Measurements from ENCODE around the gene CEP295NL.
"Not testable (repeated sequence)": the region's sequence is repeated elsewhere in the genome, so short reads cannot be mapped to it uniquely, and the experiment has no call there.

CEP295NL gene

DNA sequence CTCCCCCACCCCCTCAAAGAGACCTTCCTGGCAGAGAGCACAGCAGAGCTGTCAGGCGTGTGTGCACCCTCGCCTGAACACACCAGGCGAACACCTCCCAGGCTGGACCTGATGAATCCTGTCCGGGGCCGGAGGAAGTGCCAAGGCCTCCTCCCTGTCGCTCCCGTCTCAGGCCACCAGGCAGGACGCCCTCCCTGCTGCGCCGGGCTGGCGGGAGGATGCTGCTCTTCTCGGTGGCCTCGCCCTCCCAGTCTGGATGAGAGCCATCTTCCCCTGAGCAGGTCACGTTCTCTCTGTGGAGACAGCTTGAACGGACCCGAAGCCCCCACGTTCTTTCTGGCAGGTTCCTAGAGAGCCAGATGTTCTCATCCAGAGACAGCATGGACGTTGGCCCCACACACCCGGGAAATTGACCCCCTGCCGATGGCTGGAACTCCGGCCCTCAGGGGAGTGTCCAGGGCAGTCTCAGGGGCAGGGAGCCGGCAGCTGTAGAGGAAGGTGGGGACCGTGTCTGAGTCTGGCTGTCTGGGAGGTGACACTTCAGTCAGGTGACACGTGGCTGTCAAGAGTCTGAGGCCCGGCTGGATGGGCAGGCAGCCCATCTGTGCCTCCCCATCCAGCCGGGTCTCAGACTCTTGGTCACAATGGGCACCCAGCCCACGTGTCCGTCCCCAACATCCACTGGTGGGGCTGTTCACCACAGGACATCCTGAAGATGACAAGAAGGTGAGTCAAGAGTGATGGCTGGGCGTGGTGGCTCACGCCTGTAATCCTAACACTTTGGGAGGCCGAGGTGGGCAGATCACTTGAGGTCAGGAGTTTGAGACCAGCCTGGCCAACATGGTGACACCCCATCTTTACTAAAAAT, 27.1 kb upstream of the CEP295NL start:
- no peak for DNase-seq (ENCODE audit: low spot score)

DNA sequence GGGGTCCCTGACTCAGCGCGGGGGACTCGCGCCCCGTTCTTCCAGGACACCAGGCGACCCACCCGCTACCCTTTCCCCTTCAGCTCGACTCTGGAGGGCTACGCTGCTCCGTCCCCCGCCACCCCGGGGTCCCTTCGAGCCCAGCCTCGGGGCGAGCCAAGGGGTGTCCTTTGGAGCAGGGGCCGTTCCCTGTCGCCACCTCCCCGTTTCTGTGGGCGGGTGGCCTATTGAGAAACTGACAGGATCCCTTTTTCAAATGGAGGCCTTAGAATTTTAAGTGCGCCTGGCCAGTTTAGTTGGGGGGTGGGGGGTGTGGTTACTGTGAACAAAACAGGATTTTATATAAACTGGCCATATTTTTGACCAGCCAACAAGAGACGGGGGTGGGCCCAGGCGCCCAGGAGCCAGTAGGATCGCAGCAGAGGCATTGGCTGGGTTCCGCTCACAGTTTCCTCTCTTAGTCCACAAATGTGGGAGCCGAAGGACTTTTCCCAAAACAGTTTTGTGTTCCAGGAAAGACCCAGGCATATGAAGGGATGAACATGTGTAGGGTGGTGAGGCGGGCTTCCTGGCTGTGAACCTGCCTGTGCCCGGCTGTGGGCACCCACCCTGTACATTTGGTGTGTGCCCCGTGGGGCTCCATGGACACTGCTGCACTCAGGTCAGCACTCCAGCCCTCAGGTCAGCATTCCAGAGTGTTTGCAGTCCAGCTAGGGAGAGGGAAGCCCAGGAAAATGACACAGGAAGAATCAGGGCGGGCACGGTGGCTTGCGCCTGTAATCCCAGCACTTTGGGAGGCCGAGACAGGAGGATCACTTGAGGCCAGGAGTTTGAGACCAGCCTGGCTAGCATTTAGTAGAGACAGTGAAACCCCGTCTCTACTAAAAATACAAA, 22.9 kb upstream of the CEP295NL start:
- DNase-seq (ENCODE audit: low spot score) = no peak

DNA sequence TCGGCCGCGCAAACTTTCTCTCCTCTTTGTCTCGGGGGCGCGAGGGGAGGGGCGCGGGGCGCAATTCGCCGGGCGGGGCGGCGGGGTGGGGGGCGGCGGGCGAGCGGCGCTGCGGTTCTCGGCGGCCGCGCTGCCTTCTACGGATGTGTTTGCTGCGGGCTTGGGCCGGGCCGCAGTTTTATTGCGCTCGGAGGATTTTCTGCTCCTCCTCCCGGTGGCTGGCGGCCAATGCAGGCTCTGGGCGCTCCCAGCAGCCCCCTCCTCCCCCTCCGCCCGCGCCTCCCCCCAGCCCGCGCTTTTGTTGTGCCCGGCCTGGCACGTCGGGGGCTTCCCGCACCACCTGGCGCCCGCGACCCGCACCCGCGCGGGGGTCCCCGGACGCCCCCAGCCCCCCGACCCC, 22.2 kb upstream of the CEP295NL start, which contains the start of gene TIMP2:
Gene TIMP2, minus strand, starts transcription at position 154 of the 400 bp plus-strand sequence. CDS start 299 bp downstream, outside the sequence.
- peak; percentile 95 for DNase-seq (ENCODE audit: low spot score)

DNA sequence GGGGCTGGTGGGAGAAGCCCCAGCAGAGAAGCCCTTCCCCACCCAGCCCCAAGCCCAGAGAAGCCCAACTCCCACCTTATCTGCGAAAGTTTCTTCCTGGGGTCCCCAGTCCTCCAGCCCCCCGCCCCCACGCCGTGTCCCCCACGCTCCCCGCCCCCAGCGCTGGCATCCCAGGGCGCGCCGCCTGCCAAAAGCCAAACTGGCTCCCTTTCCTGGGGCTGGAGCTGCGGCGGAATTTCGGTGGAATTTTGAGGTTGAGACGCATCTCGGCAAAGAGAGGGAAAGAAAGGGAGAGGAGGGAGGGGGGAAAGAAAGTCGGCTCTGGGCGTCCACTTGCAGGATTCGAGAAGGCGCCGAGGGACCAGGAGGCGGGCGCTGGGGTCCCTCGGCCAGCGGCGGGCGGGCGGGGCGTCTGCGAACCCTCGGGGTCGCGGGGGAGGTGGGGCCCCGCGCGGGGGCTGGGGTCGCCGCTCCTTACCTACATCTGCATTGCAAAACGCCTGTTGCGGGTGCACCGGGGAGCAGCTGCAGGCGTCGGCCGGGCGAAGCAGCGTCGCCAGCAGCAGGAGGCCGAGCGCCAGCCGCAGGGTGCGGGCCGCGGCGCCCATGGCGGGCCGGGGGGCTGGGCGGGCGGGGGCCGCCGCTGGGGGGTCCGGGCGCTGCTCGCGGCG, 21.6 kb upstream of the CEP295NL start:
- peak; percentile 79 for DNase-seq (ENCODE audit: low spot score)

DNA sequence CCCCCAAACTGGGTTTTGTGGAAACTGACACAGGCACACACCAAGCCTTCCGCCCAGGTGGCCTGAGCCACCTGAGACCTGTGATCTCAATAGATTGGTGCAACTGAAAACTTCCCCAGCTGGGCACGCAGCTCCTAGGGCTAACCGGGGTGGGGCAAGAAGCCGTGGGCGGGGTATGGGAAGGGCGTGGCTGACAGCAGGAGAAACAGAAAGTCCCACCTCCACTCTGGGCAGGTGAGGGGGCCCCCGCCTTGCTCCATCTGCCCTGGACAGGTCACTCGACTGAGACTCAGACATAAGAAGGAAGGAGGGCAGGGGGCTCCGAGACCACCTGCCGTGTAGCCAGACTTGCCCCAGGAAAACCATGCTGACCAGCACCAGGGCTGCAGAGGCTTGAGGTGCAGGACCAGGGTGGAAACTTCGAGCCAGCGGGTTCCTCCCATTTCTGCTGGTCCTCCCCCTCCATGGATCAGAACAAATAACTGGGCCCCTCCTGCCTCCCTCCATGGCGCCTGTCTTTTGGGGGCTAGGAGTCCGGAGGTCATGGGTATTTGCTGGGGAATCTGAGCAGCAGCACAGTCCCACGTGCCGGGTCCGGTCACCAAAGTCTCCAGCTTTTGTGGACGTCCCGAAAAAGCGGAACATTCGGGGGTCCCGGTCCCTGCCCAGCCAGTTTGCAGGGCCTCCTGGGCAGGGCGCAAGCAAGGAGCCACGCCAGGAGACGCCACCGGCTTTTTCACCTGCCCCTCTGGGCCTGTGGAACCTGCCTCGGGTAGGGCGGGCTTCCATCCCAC, 20.9 kb upstream of the CEP295NL start:
- DNase-seq (ENCODE audit: low spot score) = peak; percentile 71

DNA sequence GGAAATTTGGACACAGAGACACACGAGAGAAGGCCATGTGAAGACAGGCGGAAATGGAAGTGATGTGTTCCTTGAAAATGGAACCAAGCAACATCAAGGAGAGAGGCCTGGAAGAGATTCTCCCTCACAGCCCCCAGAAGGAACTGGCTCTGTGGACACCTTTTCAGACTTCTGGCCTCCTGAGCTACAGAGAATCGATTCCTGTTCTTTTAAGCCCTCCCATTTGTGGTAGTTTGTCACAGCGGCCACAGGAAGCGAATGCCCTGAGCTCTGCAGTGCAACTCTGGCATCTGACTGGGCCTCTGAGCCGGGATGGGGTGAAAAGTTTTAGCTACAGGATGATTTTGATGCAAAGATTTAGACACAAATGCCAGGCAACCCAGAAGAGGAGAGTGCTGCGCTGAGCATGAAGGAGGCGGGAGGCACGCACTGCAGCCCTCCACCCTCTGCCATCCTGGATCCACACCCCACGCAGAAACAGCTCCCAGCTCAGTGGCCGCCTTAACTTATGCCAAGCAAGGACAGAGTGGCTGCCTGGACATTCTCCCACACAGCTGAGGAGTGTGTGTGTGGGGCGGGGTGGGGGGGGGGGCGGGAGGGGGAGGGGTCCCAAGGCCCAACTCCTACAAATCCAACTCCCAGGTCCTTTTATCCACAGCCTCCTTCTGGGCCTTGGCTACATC, 20.0 kb upstream of the CEP295NL start:
- no peak for DNase-seq (ENCODE audit: low spot score)

DNA sequence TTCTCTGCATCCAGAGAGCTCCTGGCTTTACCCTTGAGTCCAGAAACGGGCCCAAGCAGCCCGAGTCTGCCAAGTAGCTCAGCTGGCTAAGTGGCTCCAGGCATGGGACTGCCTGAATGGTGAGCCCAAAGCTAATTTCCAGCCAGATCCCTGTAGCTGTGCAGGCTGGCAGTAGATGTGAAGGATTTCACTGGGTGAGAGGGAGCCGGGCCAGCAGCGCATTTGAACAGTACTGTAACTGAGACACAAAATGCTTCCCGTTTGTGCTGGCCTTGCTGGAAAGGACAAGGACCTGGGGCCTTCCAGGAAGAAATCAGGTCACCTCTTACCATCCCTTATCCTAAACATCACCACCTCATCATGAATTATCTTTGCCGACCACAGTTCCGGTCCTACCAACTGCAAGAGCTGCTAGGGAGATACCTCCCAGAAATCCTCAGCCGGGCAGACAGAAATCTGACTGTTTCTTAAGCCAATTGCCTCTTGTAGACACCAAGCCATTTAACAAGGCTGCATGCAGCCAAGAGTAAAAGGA, 18.5 kb upstream of the CEP295NL start:
- no peak for DNase-seq (ENCODE audit: low spot score)

DNA sequence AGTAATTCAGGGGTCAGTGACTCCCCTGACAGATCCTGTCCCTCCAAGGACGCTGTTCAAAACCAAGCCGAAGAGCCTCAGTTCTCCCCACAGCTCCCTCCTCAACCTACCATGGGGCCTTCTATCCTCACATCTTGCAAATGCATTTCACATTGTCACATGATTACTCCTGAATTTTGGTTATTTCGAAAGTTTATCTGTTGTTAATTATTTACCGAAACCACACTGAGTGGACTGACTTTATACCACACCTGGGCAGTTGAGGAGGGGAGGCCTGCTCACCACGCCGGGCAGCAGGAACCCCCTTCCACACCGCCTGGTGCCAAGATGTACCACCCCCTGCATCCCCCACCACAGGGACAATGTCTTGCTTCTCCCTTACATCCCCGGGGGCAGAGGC, 17.5 kb upstream of the CEP295NL start:
- DNase-seq (ENCODE audit: low spot score) = no peak

DNA sequence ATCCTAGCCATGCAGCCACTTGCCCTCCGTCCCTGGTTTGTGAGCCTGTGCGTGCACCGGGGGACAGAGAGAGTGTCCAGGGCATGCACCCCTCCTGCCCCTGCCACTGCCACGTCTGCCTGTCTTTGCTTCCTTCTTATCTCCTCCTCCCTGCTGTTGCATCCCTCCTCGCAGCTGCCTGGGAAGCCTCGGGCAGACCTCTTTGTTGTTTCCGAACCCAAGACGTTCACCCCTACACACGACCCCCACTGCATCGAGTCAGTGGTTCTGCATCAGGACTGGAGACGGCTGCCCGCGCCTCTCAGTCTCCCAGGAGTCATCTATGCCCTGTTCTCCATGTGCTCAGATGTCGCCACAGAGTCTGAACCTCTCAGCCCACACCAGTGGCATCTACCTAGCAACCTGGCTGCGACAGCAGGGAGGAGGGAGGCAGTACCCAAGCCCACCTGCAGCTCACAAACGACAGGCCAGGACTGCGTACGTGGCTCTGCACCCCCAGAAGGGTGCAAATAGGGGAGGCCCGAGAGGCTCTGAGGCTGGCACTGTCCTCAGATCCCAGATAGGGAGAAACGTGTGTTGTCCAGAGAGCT, 17.0 kb upstream of the CEP295NL start:
- DNase-seq (ENCODE audit: low spot score) = no peak

DNA sequence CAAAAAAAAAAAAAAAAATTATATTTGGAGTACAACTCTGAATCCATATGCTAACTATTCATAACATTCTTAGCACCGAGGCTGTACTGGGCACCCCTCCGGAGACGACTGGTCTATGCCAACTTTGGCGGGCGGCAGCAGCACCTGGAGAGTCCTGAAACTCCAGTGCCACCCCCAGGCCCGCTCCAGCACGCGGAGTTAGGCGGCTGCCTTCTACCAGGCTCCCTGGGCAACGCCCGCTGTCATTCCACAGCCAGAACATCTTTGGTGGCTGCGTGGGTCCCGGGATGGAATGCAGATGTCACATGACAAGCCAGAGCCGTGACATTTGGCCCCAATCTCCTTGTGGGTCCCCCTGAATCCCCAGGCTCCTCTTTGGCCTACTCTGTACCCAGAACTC, 16.0 kb upstream of the CEP295NL start:
- DNase-seq (ENCODE audit: low spot score) = no peak

DNA sequence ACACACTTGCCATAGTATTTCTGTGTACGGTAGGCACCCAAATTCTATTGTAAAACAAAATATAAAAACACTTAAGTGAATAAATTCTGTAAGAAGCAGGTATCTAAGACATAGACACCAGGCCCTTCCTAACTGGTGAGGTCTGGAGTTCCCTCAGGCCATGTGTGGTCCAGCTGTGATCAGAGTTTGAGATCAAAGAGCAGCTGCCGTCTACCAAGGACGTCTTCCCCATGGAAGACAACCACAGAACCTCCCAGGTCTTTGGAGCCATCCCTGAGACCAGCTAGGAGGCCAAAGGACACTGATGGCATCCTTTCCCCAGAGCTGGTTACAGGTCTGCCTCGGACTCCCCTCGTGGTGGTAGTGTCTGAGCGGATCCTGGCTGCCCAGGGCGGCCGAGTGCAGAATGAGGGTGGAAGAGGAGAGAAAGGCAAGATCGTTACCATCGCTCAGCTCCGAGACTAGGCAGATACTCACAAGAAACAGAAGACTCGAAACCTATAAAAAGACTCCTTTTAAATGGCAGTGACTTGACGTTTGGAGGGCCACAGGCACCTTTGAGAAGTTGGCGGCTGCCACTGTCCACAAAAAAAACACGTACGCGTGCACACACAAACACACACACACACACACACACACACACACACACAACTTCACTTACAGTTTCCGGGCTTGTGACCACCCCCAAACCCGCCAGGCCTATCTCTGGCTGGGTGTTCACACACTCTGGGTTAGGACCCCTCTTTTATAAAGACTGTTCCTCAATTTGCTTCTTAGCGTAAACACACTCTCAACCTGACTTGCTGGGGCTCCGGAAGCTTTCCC, 14.7 kb upstream of the CEP295NL start:
- DNase-seq (ENCODE audit: low spot score) = no peak

DNA sequence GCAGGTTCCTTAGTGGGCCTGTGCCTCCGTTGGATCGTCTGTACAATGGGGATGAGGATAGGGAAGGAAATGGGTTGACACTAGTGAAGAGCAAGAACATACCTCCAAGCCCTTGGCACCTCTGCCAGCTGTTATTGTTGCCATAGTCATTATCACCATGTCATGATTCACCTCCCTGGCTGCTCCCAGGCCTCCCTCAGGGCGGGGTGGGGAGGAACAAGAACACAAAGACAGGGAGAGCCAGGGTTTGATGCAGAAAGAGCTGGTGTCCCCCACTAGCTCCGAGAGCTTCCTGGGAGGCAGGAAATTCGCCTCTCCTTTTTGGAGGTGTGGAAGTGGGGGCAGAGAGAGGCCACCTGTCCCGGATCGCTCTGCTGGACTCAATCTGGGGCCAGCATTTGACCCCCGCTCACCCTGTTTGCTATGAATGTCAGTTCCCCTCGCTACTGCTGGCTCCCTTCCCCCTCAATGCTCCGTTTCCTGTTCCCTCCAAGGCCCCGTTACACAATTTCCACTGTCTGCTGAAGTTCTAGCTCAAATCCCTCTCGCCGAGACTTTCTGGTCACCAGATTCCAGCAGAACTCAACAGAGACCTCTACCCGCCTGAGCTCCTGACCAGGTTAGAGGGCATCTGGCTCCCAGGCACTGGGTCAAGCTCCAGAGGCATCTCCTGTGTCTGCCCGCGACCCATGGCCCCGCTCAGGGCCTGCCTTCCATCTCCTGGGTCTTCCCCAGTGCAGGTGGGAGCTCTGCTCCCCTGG, 13.1 kb upstream of the CEP295NL start:
- DNase-seq (ENCODE audit: low spot score) = no peak

DNA sequence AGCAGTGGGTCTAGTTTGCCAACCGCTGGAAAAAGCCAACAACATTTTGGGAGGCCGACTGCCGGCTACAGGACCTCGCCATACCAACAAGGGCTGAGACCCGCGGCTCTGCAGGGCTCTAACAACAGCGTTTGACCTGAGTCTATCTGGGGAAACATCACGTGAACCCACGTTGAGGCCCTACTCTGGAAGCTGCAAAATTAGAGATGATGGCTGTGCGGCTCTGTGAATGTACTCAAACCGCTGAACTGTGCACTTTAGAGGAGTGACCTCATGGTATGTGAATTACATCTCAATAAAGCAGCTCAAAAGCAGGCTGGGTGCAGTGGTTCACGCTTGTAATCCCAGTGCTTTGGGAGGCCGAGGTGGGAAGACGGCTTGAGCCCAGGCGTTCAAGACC, 10.1 kb upstream of the CEP295NL start:
- DNase-seq (ENCODE audit: low spot score) = no peak

DNA sequence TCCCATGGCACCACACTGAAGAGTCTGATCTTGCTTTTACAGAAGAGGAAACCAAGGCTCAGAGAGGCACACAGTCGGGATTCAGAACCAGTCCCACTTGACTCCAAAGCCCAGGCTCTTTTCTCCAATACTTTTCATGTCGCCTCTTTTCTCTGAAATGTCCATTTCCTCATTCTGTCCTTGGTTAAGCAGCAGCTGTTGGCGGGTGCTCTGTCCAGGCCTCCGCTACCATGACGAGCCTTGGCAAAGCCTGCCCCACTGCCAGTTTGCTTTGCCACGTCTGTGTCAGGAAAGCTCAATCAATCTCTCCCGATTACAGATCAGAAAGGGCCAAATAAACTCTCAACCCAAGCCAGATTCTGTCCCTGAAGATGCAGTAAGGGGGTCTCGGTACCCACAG, 9.1 kb upstream of the CEP295NL start:
- DNase-seq (ENCODE audit: low spot score) = no peak

DNA sequence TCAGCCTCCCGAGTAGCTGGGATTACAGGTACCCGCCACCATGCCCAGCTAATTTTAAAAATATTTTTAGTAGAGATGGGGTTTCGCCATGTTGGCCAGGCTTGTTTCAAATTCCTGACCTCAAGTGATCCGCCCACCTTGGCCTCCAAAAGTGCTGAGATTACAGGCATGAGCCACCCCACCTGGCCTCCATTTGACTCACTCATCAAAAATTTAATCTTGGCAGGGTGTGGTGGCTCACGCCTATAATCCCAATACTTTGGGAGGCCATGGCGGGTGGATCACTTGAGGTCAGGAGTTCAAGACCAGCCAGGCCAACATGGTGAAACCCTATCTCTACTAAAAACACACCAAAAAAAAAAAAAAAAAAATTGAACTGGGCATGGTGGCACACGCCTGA, 8.5 kb upstream of the CEP295NL start:
- DNase-seq (ENCODE audit: low spot score) = not testable (repeated sequence)

DNA sequence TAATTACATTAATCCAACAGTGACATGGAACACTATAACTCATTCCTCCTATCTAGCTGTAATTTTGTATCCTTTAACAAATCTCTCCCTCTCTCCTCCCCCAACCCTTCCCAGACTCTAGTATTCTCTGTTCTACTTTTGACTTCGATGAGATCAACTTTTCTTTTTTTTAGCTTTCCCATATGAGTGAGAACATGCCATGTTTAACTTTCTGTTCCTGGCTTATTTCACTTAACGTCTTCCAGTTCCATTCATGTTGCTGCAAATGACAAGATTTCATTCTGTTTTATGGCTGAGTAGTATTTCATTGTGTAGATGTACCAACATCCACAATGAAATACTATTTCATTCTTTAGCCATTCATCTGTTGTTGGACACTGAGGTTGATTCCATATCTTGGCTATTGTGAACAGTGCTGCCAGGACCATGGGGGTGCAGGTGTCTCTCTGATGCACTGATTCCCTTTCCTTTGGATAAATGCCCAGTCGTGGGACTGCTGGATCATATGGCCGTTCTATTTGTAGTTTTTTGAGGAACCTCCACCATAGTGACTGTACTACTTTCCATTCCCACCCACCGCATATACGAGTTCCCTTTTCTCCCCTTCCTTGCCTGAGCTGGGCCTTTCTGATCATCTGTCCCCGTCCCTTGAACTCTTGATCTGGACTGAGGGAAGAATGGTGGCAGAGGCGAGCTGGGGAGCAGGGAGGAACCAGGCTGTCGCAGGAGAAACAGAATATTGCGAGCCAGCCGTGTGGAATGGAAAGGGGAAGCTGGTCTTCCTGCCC, 7.7 kb upstream of the CEP295NL start:
- DNase-seq (ENCODE audit: low spot score) = no peak

DNA sequence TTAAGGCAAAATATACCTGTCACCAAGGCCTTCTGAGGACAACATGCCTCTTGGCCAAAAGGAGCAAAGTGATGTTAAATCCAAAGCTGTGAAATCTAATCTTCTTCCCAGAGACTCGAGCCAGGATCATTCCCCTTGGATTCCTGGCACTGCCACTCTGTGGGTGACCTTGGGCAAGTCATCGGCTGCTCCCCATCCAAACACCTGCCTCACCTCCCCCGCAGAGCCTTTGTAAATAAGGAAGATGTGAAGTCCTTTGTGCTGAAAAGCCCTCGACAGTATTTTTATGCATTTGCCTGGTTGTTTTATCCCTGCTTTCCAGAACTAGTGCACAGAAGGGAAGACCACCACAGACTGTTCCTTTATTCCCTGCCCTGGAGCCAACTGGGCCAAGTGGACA, 5.4 kb upstream of the CEP295NL start:
- no peak for DNase-seq (ENCODE audit: low spot score)

DNA sequence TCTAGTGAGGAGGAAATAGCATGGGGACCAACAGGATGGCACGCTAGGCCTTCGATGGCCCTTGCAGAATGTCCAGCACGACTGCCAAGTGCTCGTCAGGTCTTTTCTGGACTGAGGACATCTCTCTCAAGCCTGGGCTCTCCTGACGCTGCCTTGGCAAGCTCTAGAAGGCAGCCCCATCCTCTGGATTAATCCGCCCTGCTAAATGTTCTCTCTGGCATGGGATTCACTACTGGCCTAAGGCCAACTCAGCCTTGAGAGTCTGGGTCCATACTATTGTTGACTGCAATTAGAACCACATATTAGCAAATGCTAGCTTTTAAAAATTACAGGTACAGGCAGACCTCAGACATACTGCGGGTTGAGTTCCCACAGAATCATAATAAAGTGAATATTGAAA, 2.5 kb upstream of the CEP295NL start:
- no peak for DNase-seq (ENCODE audit: low spot score)
